ENCODE results near the gene HOXD12. TPM values are rescaled to one million over a fixed set of nuclear protein-coding genes. Genes with fewer than 3 reads are reported as not detected.

Gene HOXD12
- total RNA-seq, 8 experiments from 2014 or later = 0.13 to 1.2 (median 0.33) TPM; not detected in 5

GRCh38 chr2:176122683-176123410, 23.3 kb downstream of the HOXD12 start, which contains the start of gene HOXD9:
TSS of gene HOXD9 (plus strand) at chr2:176122719. CDS start at chr2:176122769, 50 bp downstream.
- in situ Hi-C loops (cut with MboI; ENCODE audit: low pct_unique_long_range_greater_than_20kb in 2 of 9, low sequenced_read_pairs in 9 of 9, unreplicated experiment in 9 of 9) = loop anchor here in 8 of 9 experiments (10.0 to 25.0 kb wide), 7 partner anchors 512 to 1639 kb away; no protein-coding TSS in a partner anchor
- H3K27ac ChIP-seq = peak within 1 kb of the TSS in 1 of 2 donors; percentile 22

GRCh38 chr2:176123411-176124109, 24.0 kb downstream of the HOXD12 start:
- in situ Hi-C loops (cut with MboI; ENCODE audit: low pct_unique_long_range_greater_than_20kb in 2 of 9, low sequenced_read_pairs in 9 of 9, unreplicated experiment in 9 of 9) = loop anchor here in 8 of 9 experiments (10.0 to 25.0 kb wide), 7 partner anchors 511 to 1639 kb away; no protein-coding TSS in a partner anchor
- peaks cover 16 to 21% of the 10 kb centered on the region in 2 donors for H3K4me1 ChIP-seq (replicated peaks in 1 of 2)
- 0 to 92% (median 39%) methylated on average over 3 to 18 of the region's 40 CpGs; no CpG with 5 or more reads in 2 of the 10 experiments for WGBS, 10 experiments
- H3K27ac ChIP-seq = no peak overlapping the region
- ATAC-seq (replicated peaks in 6 of 8) = peak in 1 of 8 experiments; percentile 10
- H3K4me3 ChIP-seq = peak overlapping the region; percentile 52 to 93 (median 76)

More at GRCh38 chr2:176122683-176123410, 23.3 kb downstream of the HOXD12 start, which contains the start of gene HOXD9:
- 0% methylated on average over 5 to 9 of the region's 84 CpGs; no CpG with 5 or more reads in 8 of the 10 experiments for WGBS, 10 experiments
- H3K4me3 ChIP-seq = peak within 1 kb of the TSS; percentile 52 to 93 (median 76)
- ATAC-seq (replicated peaks in 6 of 8) = peak; percentile 62 to 92 (median 88)
- peaks cover 13 to 15% of the 10 kb centered on the region in 2 donors for H3K4me1 ChIP-seq (replicated peaks in 1 of 2)

- no peak for ATAC-seq (replicated peaks in 6 of 8)
- Histone ChIP-seq H3K4me1 (replicated peaks in 1 of 2) (peaks cover 16 to 21% of the 10 kb centered on the region in 2 donors), H3K27ac (no peak overlapping the region), H3K4me3 (peak overlapping the region; percentile 52 to 93 (median 76))
- WGBS, 10 experiments = 20 to 100% (median 68%) methylated on average over 3 to 15 of the region's 34 CpGs; no CpG with 5 or more reads in 2 of the 10 experiments
- in situ Hi-C loops (cut with MboI; ENCODE audit: low pct_unique_long_range_greater_than_20kb in 2 of 9, low sequenced_read_pairs in 9 of 9, unreplicated experiment in 9 of 9) = loop anchor here in 8 of 9 experiments (10.0 to 25.0 kb wide), 7 partner anchors 510 to 1638 kb away; no protein-coding TSS in a partner anchor
Observed at GRCh38 chr2:176124110-176124946, 24.7 kb downstream of the HOXD12 start.

GRCh38 chr2:176124947-176125771, 25.6 kb downstream of the HOXD12 start:
- Histone ChIP-seq H3K27ac (no peak overlapping the region), H3K4me3 (peak overlapping the region in 1 of 5 donors; percentile 93), H3K4me1 (replicated peaks in 1 of 2) (peaks cover 16 to 21% of the 10 kb centered on the region in 2 donors)
- WGBS, 10 experiments = 61 to 100% (median 91%) methylated on average over 2 to 4 of the region's 9 CpGs; no CpG with 5 or more reads in 6 of the 10 experiments
- in situ Hi-C loops (cut with MboI; ENCODE audit: low pct_unique_long_range_greater_than_20kb in 2 of 9, low sequenced_read_pairs in 9 of 9, unreplicated experiment in 9 of 9) = loop anchor here (5.0 to 25.0 kb wide), 14 partner anchors 337 to 1637 kb away; no protein-coding TSS in a partner anchor
- no peak for ATAC-seq (replicated peaks in 6 of 8)

GRCh38 chr2:176125772-176126054, 26.1 kb downstream of the HOXD12 start:
- H3K27ac ChIP-seq = no peak overlapping the region
- no peak for ATAC-seq (replicated peaks in 6 of 8)
- H3K4me1 ChIP-seq (replicated peaks in 1 of 2) = peaks cover 16 to 21% of the 10 kb centered on the region in 2 donors
- in situ Hi-C loops (cut with MboI; ENCODE audit: low pct_unique_long_range_greater_than_20kb in 2 of 9, low sequenced_read_pairs in 9 of 9, unreplicated experiment in 9 of 9) = loop anchor here (5.0 to 25.0 kb wide), 14 partner anchors 337 to 1637 kb away; no protein-coding TSS in a partner anchor
- H3K4me3 ChIP-seq = no peak overlapping the region
- 58 to 100% (median 75%) methylated on average over 1 to 5 of the region's 6 CpGs; no CpG with 5 or more reads in 2 of the 10 experiments for WGBS, 10 experiments

- Histone ChIP-seq H3K4me3 (peak overlapping the region; percentile 55 to 99 (median 80)), H3K27ac (no peak overlapping the region), H3K4me1 (replicated peaks in 1 of 2) (peaks cover 16 to 21% of the 10 kb centered on the region in 2 donors)
- in situ Hi-C loops (cut with MboI; ENCODE audit: low pct_unique_long_range_greater_than_20kb in 2 of 9, low sequenced_read_pairs in 9 of 9, unreplicated experiment in 9 of 9) = loop anchor here (5.0 to 25.0 kb wide), 14 partner anchors 335 to 1635 kb away; no protein-coding TSS in a partner anchor
- ATAC-seq (replicated peaks in 6 of 8) = no peak
- WGBS, 10 experiments = 1 to 17% (median 9%) methylated on average over 10 to 13 of the region's 13 CpGs
Observed at GRCh38 chr2:176126929-176127773, 27.6 kb downstream of the HOXD12 start.

- ATAC-seq (replicated peaks in 6 of 8) = no peak
- in situ Hi-C loops (cut with MboI; ENCODE audit: low pct_unique_long_range_greater_than_20kb in 2 of 9, low sequenced_read_pairs in 9 of 9, unreplicated experiment in 9 of 9) = loop anchor here (5.0 to 25.0 kb wide), 14 partner anchors 335 to 1635 kb away; no protein-coding TSS in a partner anchor
- Histone ChIP-seq H3K27ac (peak overlapping the region; percentile 94 to 100), H3K4me1 (replicated peaks in 1 of 2) (peaks cover 16 to 22% of the 10 kb centered on the region in 2 donors), H3K4me3 (peak overlapping the region; percentile 55 to 99 (median 80))
- WGBS, 10 experiments = 0 to 88% (median 39%) methylated on average over 1 to 4 of the region's 4 CpGs; no CpG with 5 or more reads in 3 of the 10 experiments
Observed at GRCh38 chr2:176127774-176128072, 28.1 kb downstream of the HOXD12 start.

GRCh38 chr2:176128172-176128981, 28.8 kb downstream of the HOXD12 start:
- peaks cover 19 to 28% of the 10 kb centered on the region in 2 donors for H3K4me1 ChIP-seq (replicated peaks in 1 of 2)
- H3K27ac ChIP-seq = peak overlapping the region; percentile 94 to 100
- WGBS, 10 experiments = 0 to 77% (median 9%) methylated on average over 1 to 19 of the region's 49 CpGs
- ATAC-seq (replicated peaks in 6 of 8) = peak; percentile 2 to 38 (median 17)
- in situ Hi-C loops (cut with MboI; ENCODE audit: low pct_unique_long_range_greater_than_20kb in 2 of 9, low sequenced_read_pairs in 9 of 9, unreplicated experiment in 9 of 9) = loop anchor here (5.0 to 25.0 kb wide), 14 partner anchors 334 to 1634 kb away; no protein-coding TSS in a partner anchor
- peak overlapping the region; percentile 55 to 99 (median 80) for H3K4me3 ChIP-seq

GRCh38 chr2:176128982-176129796, 29.6 kb downstream of the HOXD12 start, which contains the start of gene HOXD8:
TSS of gene HOXD8 (plus strand) at chr2:176129705. CDS start at chr2:176130367, 662 bp downstream.
- 0 to 30% (median 1%) methylated on average over 2 to 25 of the region's 64 CpGs; no CpG with 5 or more reads in 3 of the 10 experiments for WGBS, 10 experiments
- ATAC-seq (replicated peaks in 6 of 8) = peak; percentile 24 to 62 (median 54)
- in situ Hi-C loops (cut with MboI; ENCODE audit: low pct_unique_long_range_greater_than_20kb in 2 of 9, low sequenced_read_pairs in 9 of 9, unreplicated experiment in 9 of 9) = loop anchor here (5.0 to 25.0 kb wide), 14 partner anchors 333 to 1633 kb away; no protein-coding TSS in a partner anchor
- peaks cover 26 to 29% of the 10 kb centered on the region in 2 donors for H3K4me1 ChIP-seq (replicated peaks in 1 of 2)
- H3K27ac ChIP-seq = peak within 1 kb of the TSS; percentile 94 to 100
- peak within 1 kb of the TSS; percentile 55 to 99 (median 80) for H3K4me3 ChIP-seq
